ENCODE data around the gene OR8G1.

DNA sequence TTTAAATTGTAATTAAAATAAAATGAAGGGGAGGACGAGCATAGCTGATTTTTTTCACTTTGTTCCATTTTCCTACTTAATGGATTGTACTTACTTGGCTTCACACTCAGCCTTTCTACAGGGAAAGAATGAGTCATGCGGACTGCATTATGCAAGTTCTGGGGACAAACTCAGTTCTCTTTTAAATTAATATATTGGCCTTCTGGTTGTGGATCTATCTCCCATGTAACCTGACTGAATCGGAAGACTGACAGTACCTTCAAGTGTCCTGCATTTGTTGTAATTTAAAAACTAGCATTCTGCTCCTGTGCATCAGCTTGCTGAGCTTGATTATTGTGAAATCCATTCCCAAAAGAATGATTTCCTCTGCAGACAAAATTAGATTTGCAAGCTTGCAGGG lies 60.7 kb downstream of the OR8G1 start:
- no peak for TF ChIP-seq POLR2AphosphoS5 (IDR thresholded peaks at IDR 0.05; ENCODE audit: insufficient read depth in 1 of 2, low read depth in 1 of 2)
- TF ChIP-seq, protein P1, sequence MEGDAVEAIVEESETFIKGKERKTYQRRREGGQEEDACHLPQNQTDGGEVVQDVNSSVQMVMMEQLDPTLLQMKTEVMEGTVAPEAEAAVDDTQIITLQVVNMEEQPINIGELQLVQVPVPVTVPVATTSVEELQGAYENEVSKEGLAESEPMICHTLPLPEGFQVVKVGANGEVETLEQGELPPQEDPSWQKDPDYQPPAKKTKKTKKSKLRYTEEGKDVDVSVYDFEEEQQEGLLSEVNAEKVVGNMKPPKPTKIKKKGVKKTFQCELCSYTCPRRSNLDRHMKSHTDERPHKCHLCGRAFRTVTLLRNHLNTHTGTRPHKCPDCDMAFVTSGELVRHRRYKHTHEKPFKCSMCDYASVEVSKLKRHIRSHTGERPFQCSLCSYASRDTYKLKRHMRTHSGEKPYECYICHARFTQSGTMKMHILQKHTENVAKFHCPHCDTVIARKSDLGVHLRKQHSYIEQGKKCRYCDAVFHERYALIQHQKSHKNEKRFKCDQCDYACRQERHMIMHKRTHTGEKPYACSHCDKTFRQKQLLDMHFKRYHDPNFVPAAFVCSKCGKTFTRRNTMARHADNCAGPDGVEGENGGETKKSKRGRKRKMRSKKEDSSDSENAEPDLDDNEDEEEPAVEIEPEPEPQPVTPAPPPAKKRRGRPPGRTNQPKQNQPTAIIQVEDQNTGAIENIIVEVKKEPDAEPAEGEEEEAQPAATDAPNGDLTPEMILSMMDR (IDR thresholded peaks at IDR 0.05): no peak

Measured in vagina (tissue), 2 donors.